GM12872 (cell line): ENCODE results near the gene OTOG.

Source experiments
- CTCF ChIP-seq: IDR thresholded peaks from 3 replicates; pipeline ENCODE4 v1.5.1; 2011; ENCODE audit warnings: low read depth, mild to moderate bottlenecking, low read length, moderate library complexity; ENCODE audit not compliant: insufficient read depth

Gene OTOG

GRCh38 chr11:17556999-17557398, 9.9 kb downstream of the OTOG start:
- no peak for TF ChIP-seq CTCF

- no peak for TF ChIP-seq CTCF
These were observed 11.1 kb downstream of the OTOG start for GRCh38 chr11:17558025-17558780.

- TF ChIP-seq CTCF = no peak
These were observed 11.9 kb downstream of the OTOG start for GRCh38 chr11:17558916-17559315.

- TF ChIP-seq CTCF = no peak
These were observed 12.5 kb downstream of the OTOG start for GRCh38 chr11:17559341-17560087.

- TF ChIP-seq CTCF = no peak
These were observed 13.4 kb downstream of the OTOG start for GRCh38 chr11:17560281-17561110.

GRCh38 chr11:17561111-17561415, 14.0 kb downstream of the OTOG start:
- TF ChIP-seq CTCF = no peak

- no peak for TF ChIP-seq CTCF
These were observed 14.5 kb downstream of the OTOG start for GRCh38 chr11:17561526-17561925.
